ENCODE data around the gene TMEM169.

Gene TMEM169

DNA sequence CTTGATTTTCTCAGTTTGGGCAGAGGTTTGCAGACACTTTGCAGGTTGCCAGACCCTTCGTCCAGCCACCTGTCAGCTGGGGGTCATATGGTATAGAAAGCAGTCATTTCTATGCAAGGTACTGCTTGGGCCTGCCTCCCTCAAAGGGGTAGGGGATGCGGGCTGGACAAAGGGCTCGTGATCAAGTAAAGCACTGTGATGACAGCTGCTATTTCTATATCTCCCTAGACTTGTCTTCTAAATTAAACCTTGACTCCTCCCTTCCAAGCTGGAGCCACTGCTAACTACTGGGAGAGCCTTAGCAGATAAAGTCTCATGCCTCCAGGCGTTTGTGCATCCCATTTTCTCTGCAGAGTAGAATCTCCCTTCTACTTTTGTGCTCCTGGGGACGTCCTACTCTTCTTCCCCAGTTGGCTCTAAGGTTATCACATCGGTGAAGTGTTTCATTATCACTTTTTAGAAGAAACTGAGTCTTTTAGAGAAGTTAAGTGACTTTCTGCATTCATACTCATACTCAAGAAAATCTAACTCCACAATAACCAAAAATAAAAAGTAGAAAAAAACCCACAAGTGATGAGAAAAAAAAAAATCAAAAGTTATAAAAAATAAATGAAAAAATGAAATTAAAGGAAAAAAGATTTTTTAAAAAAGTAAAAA, 26.7 kb downstream of the TMEM169 start:
- no peak for DNase-seq

DNA sequence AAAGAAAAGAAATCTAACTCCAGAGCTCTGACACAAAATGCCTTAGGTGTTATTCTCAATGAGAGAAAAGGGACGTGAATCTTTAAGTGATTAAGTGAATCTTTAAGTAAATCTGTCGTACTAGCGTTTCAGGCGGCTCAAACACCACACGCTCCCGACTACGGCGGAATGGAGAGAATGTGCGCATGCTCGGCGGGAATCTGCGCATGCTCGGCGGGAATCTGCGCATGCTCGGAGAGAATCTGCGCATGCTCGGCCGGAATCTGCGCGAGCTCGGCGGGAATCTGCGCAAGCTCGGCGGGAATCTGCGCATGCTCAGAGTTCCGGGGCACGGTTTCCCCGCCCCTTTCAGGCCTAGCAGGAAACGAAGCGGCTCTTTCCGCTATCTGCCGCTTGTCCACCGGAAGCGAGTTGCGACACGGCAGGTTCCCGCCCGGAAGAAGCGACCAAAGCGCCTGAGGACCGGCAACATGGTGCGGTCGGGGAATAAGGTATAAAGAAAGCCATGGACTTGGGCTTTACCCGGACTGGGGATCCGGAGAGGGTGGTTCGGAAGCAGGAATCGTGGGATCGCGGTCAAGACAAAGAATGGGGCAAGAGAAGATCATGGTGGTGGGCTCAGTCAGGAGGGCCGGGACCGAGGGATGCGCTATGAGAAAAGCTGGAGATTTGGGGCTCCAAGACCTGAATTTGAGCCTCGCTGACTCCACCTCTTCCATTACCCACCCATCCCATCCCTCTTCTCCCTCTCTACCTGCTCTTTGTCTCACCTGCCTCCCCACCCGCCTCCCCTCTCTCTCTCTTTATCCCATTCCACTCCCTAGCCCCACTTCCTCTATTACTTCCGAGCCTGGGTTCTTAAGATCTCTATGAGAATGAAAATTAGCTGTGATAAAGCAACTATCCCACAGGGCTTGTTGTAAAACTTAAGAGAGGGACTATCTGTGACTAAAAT, 27.5 kb downstream of the TMEM169 start, which contains the start of gene XRCC5:
Gene XRCC5 (plus strand): TSS at position 382 of the 955 bp plus-strand sequence. CDS start 89 bp downstream, at position 471.
- peak; percentile 82 for DNase-seq

- no peak for DNase-seq
Observed at GRCh38 chr2:216109962-216110614, 28.4 kb downstream of the TMEM169 start.

DNA sequence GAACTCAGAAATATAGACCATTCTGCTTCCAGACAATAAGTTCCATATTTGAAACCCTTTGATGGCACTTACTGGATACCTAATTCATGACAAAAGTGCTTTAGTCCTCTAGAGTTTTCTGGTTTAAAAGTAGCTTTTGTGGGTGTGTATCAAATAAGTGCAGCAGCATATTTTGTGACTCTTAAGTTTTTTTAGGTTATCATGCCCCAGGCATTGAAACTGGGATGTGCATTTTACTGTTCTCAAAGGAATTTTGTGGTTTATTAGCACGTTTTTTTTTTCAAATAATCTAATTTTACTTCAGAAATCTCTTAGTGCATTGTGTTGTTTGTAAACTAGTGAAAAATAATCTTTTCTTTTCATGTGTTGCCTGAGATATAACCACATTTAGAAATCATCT, 28.9 kb downstream of the TMEM169 start:
- DNase-seq = no peak

- DNase-seq = no peak
Observed at GRCh38 chr2:216111122-216111521, 29.4 kb downstream of the TMEM169 start.

DNA sequence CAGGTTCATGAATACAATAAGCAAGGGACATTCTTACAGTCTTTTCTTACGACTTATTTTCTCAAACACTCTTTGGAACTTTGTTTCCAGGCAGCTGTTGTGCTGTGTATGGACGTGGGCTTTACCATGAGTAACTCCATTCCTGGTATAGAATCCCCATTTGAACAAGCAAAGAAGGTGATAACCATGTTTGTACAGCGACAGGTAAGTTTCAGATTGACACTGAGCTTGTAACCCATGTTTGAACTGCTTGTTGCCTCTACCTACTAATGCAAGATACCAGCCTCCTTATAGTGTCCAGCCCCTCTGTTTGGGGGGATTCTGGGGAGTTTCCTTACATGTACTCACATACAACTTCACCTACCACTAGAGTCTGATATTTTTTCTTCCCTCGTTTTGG, 31.2 kb downstream of the TMEM169 start:
- no peak for DNase-seq

DNA sequence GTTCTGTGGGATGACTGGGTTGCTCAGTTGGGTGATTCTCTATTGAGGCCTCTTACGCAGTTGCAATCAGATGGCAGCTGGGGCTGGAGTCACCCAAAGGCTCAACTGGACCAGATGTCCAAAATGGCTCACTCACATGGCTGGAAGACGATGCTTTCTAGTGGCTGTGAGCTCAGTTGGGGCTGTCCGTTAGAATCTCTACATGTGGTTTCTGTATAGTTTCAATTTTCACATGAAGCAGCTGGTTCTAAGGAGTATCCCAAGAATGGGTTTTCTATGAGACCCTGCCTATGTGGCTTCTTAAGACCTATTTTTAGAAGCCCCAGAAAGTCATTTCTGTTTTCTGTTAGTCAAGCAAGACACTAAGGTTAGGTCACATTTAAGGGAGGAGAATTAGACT, 31.9 kb downstream of the TMEM169 start:
- no peak for DNase-seq

DNA sequence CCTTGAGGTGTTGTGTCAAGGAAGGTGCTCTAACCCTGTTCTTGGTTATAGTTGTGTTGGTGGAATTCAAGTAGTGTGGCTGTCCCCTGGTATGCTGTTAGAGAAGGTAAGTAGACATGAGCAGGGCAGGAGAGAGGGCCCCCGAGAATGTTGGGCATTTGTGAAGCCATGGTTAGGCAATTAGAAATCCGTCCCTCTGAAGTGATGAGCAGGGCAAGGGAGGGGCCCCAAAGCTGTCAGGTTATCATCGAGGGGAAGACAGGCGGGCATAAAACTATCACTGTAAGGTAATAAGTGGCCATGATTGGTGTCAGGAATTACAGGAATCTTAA, 32.6 kb downstream of the TMEM169 start:
- DNase-seq = no peak

- peak; percentile 96 for DNase-seq
Observed at GRCh38 chr2:216114714-216115531, 33.2 kb downstream of the TMEM169 start.

DNA sequence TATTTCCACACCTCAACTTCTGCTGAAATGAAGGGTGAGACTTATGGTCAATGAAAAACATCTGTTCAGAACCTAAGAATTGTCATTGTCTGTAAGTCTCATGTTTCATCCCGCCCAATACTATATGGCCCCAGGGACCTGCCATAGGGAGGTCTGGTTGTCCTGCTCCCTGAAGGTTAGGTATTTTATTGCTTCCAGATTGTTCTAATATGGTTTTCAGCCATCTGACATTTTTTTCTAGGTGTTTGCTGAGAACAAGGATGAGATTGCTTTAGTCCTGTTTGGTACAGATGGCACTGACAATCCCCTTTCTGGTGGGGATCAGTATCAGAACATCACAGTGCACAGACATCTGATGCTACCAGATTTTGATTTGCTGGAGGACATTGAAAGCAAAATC, 34.7 kb downstream of the TMEM169 start:
- no peak for DNase-seq

GRCh38 chr2:216117561-216118340, 36.0 kb downstream of the TMEM169 start:
- DNase-seq = no peak

GRCh38 chr2:216118474-216118873, 36.8 kb downstream of the TMEM169 start:
- DNase-seq = no peak

DNA sequence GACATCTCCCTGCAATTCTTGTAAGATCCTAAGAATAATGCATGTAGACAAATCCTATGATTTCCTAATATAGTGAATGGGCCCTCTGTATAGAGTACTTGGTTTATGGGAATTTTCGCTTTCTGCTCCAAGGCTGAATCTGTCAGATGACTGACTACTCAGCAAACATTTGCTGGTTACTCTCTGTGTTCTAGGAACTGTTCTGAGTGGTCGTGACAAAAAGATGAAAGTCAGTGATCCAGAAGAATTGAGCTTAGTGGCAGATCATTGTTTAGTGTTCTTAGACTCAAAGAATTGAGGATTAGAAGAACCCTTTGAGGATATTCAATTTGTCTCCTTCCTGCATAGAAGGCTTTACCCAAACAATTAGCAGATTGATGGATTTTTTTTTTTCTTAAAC, 37.4 kb downstream of the TMEM169 start:
- DNase-seq = no peak

DNA sequence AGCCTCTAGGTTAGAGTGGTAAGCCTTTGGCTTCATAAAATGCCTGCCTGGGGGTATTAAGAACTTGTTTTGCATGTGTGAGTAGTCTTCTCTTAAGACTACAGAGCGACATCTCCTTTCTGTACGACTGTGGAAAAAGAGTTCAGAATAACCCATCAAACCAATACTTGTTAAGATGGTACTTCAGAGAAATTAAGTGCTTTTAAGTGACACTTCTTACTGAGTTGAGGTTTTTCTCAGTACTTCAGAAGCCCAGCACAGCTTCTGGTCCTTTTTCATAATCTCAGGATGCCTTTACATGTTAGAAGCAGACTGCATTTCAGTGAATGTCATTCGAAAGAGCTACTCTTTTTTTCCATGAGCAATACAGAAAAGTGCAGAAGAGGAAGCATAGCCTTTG, 38.3 kb downstream of the TMEM169 start:
- no peak for DNase-seq

- DNase-seq = no peak
Observed at GRCh38 chr2:216121255-216121654, 39.5 kb downstream of the TMEM169 start.

- DNase-seq = no peak
Observed at GRCh38 chr2:216126943-216127342, 45.2 kb downstream of the TMEM169 start.

DNA sequence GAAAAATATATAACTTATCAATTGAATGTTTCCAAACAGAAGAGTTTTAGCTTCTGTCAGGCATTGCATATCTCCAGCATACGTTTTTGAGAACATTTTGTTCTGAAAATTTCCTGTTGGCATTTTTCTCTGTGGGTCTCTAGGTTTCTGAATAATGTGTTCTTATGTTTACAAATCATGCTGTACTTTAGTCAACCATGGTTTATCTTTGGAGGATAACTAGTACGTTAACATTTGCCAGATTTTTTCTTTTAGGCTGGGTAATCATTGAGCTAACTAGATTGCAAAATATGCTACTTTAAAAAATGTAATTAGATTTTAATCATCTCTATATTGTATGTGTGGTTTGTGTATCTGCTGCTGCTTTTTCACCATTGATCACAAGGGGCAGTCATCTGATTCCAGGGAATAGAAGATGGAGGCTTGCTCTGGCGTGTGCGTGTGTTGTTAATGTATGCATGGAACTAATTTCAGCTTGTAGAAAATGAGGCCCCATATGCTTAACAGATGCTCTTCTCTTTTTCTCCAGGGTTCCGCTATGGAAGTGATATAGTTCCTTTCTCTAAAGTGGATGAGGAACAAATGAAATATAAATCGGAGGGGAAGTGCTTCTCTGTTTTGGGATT, 48.7 kb downstream of the TMEM169 start:
- no peak for DNase-seq

DNA sequence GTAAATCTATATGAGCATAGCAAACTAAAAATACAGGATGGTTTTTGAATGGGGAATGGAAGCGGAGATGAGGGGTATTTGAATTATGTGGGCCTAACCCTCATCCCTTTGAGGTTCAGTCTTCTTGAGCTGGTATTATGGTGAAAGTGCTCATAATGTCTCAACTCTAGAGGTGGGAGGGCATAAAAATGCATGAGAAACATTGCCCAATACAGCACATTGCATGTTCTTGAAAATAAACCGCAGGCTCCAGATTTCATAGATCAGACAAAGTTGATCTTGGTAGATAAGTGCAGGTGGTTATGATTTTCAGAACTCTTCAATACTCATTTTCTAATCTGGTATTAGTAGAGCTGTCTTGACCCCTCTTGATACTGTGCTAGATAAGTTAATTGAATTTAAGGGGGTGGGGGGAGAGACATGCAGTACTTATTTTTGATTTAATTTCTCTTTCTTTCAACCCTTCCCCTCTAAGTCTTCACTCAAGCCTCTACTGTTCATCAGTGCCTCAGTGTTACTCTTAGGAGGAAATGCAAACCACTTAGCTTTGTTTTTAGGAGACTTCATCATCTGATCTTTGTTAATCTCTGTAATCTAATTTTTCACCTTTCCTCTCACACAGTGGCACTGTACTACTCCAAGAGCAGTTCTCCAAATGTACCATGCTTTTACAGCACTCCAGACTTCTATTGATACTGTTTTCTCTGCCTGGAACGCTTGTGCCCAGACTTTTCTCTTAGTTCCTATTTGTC, 49.6 kb downstream of the TMEM169 start:
- no peak for DNase-seq

GRCh38 chr2:216132585-216132984, 50.9 kb downstream of the TMEM169 start:
- DNase-seq = no peak

DNA sequence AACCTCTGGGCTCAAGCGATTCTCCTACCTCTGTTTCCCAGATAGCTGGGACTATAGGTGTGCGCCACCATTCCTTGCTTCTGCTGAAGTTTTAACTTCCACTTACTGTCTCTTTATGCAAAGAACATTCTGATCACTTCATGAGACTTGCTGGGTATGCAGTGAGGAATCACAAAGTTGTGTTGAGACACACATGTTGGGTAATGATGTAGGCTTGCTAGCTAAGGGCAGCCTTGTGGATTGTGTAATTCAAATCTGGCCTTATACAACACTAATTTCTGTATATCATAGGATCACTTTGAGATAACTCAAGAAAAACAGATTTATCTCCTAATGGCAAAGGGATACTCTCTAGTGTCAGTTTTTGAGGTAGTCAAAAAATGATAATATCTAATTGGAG, 51.7 kb downstream of the TMEM169 start:
- DNase-seq = no peak

All from SHP77 treated with DMSO at 0.1 percent for 48 hours (cell line).